Neural cell (in vitro differentiated cells): Measurements from ENCODE around the gene AFAP1L1. TPM values are rescaled to one million over a fixed set of nuclear protein-coding genes. Genes with fewer than 3 reads are reported as not detected.

Source experiments
- H2AFZ ChIP-seq: fragments of 200-600, 300-800 bp; sonication (generic), shearing (Covaris generic); 2 replicates; pipeline ENCODE4 v1.6.0; 2014; ENCODE audit warnings: low read depth, mild to moderate bottlenecking, antibody characterized with exemption, low read length, moderate library complexity
- H3F3A ChIP-seq: fragments of 200-600 bp; shearing (Covaris generic); 2 replicates; pipeline ENCODE4 v1.6.1; 2016; ENCODE audit warnings: mild to moderate bottlenecking, moderate library complexity, mixed read lengths, antibody characterized with exemption, low read length; ENCODE audit not compliant: insufficient read depth, poor library complexity, severe bottlenecking
- H3K27ac ChIP-seq: fragments of 200-600, 300-800 bp; sonication (generic), shearing (Covaris generic); 2 replicates; pipeline ENCODE4 v1.5.1; 2014; ENCODE audit warnings: mild to moderate bottlenecking, low read length, moderate library complexity
- H3K27me3 ChIP-seq: fragments of 300-800, 200-600 bp; sonication (generic), shearing (Covaris generic); 2 replicates; pipeline ENCODE4 v1.6.0; 2014; ENCODE audit warnings: mild to moderate bottlenecking, low read depth, low read length, moderate library complexity; ENCODE audit not compliant: insufficient read depth
- H3K36me3 ChIP-seq: fragments of 300-800, 200-600 bp; sonication (generic), shearing (Covaris generic); 2 replicates; pipeline ENCODE4 v1.5.1; 2014; ENCODE audit warnings: mild to moderate bottlenecking, antibody characterized with exemption, low read length, moderate library complexity; ENCODE audit not compliant: insufficient read depth
- H3K4me2 ChIP-seq: fragments of 300-800, 200-600 bp; sonication (generic), shearing (Covaris generic); 2 replicates; pipeline ENCODE4 v1.6.0; 2014; ENCODE audit warnings: mild to moderate bottlenecking, low read length
- H3K4me3 ChIP-seq: fragments of 300-800, 200-600 bp; sonication (generic), shearing (Covaris generic); 2 replicates; pipeline ENCODE4 v1.5.1; 2014; ENCODE audit warnings: mild to moderate bottlenecking, low read length, moderate library complexity
- H3K79me2 ChIP-seq: fragments of 200-600 bp; shearing (Covaris generic); replicated peaks from 2 replicates; pipeline ENCODE4 v1.6.0; 2014; ENCODE audit warnings: mild to moderate bottlenecking, low read length, moderate library complexity; ENCODE audit not compliant: insufficient read depth
- H3K9ac ChIP-seq: fragments of 300-800, 200-600 bp; sonication (generic), shearing (Covaris generic); 2 replicates; pipeline ENCODE4 v1.6.1; 2016; ENCODE audit warnings: mild to moderate bottlenecking, low read length, mixed read lengths
- H3K9me2 ChIP-seq: fragments of 200-600 bp; shearing (Covaris generic); 2 replicates; pipeline ENCODE4 v1.6.1; 2016; ENCODE audit warnings: mild to moderate bottlenecking, low read length, mixed read lengths; ENCODE audit not compliant: insufficient read depth
- H3K9me3 ChIP-seq: fragments of 200-600, 300-800 bp; sonication (generic), shearing (Covaris generic); 2 replicates; pipeline ENCODE4 v1.6.1; 2016; ENCODE audit warnings: mild to moderate bottlenecking, mixed run types, low read length, moderate library complexity, mixed read lengths
- H4K20me1 ChIP-seq: fragments of 200-600 bp; shearing (Covaris generic); 2 replicates; pipeline ENCODE4 v1.6.1; 2016; ENCODE audit warnings: mild to moderate bottlenecking, mixed run types; ENCODE audit not compliant: insufficient read depth
- CTCF ChIP-seq: fragments of 450-650 bp; IDR thresholded peaks from 2 replicates; pipeline ENCODE4 v1.5.1; 2014; ENCODE audit warnings: antibody characterized with exemption, mild to moderate bottlenecking, moderate library complexity; ENCODE audit not compliant: poor library complexity, severe bottlenecking
- EP300 ChIP-seq: fragments of 450-650 bp; conservative IDR thresholded peaks from 2 replicates; pipeline ENCODE4 v1.6.1; 2014; ENCODE audit warnings: antibody characterized with exemption, mild to moderate bottlenecking, moderate library complexity; ENCODE audit not compliant: poor library complexity, severe bottlenecking
- EZH2 ChIP-seq: fragments of 200-600, 300-800 bp; shearing (Covaris generic), sonication (generic); IDR thresholded peaks from 2 replicates; pipeline ENCODE4 v1.6.1; 2014; ENCODE audit warnings: antibody characterized with exemption, low read length, borderline replicate concordance, mild to moderate bottlenecking; ENCODE audit not compliant: insufficient read depth, poor library complexity, severe bottlenecking
- MXI1 ChIP-seq: fragments of 450-650 bp; conservative IDR thresholded peaks from 2 replicates; pipeline ENCODE4 v1.6.1; 2014; ENCODE audit warnings: antibody characterized with exemption, mild to moderate bottlenecking; ENCODE audit not compliant: poor library complexity, severe bottlenecking
- POLR2AphosphoS5 ChIP-seq: IDR thresholded peaks from 2 replicates; pipeline ENCODE4 v1.6.1; 2012
- RAD21 ChIP-seq: fragments of 450-650 bp; conservative IDR thresholded peaks from 2 replicates; pipeline ENCODE4 v1.6.1; 2014; ENCODE audit warnings: antibody characterized with exemption, mild to moderate bottlenecking, moderate library complexity
- REST ChIP-seq: IDR thresholded peaks from 2 replicates; pipeline ENCODE4 v1.6.1; 2012; ENCODE audit warnings: borderline replicate concordance
- SMC3 ChIP-seq: fragments of 450-650 bp; conservative IDR thresholded peaks from 2 replicates; pipeline ENCODE4 v1.6.1; 2014; ENCODE audit warnings: antibody characterized with exemption, mild to moderate bottlenecking, moderate library complexity; ENCODE audit not compliant: poor library complexity
- TAF1 ChIP-seq: IDR thresholded peaks from 2 replicates; pipeline ENCODE4 v1.6.1; 2012; ENCODE audit warnings: low read depth
- polyA plus RNA-seq: library from polyadenylated mRNA; depleted of rRNA; stranded (reverse); fragments of >200 nt; gene quantifications from 2 replicates; pipeline ENCODE4 v1.2.3, GENCODE V29; 2014

The AFAP1L1 gene
- polyA plus RNA-seq, 1 donor from 2014 or later, result not detected

GRCh38 chr5:149376711-149377447 is 105.2 kb downstream of the AFAP1L1 start:
- Histone ChIP-seq H3K27me3 (no peaks in the 10 kb centered on the region), H3K9ac (no peak overlapping the region), H3F3A (no peaks in the 10 kb centered on the region), H3K36me3 (no peaks in the 10 kb centered on the region), H3K9me3 (no peaks in the 10 kb centered on the region), H3K27ac (no peak overlapping the region), H3K4me3 (no peak overlapping the region), H2AFZ (no peak overlapping the region), H3K4me2 (no peak overlapping the region), H4K20me1 (no peaks in the 10 kb centered on the region), H3K9me2 (no peaks in the 10 kb centered on the region), H3K79me2 (no peaks in the 10 kb centered on the region)
- no peak for TF ChIP-seq EP300
- no peak for TF ChIP-seq POLR2AphosphoS5
- TF ChIP-seq MXI1, result no peak
- no peak for TF ChIP-seq CTCF
- no peak for TF ChIP-seq TAF1
- TF ChIP-seq RAD21, result no peak
- no peak for TF ChIP-seq REST
- no peak for TF ChIP-seq EZH2
- no peak for TF ChIP-seq SMC3

GRCh38 chr5:149378241-149378820 is 106.7 kb downstream of the AFAP1L1 start:
- H2AFZ ChIP-seq, result no peak overlapping the region
- no peaks in the 10 kb centered on the region for H3K9me2 ChIP-seq
- H3K9me3 ChIP-seq, result no peaks in the 10 kb centered on the region
- no peak overlapping the region for H3K9ac ChIP-seq
- no peaks in the 10 kb centered on the region for H3K79me2 ChIP-seq
- no peaks in the 10 kb centered on the region for H3F3A ChIP-seq
- H3K36me3 ChIP-seq, result no peaks in the 10 kb centered on the region
- H3K27ac ChIP-seq, result no peak overlapping the region
- no peak overlapping the region for H3K4me3 ChIP-seq
- TF ChIP-seq CTCF (no peak), TAF1 (no peak), RAD21 (no peak), POLR2AphosphoS5 (no peak), MXI1 (no peak), EP300 (no peak), REST (no peak), SMC3 (no peak), EZH2 (no peak)
- H4K20me1 ChIP-seq, result no peaks in the 10 kb centered on the region
- no peaks in the 10 kb centered on the region for H3K27me3 ChIP-seq
- H3K4me2 ChIP-seq, result no peak overlapping the region
